GM18519 (cell line): Measurements from ENCODE around the gene HTR3E.
"Not testable (repeated sequence)": the region's sequence is repeated elsewhere in the genome, so short reads cannot be mapped to it uniquely, and the experiment has no call there.

ENCODE experiments used
- ATAC-seq: cut with Tn5 transposase; IDR thresholded peaks from one replicate; pipeline ENCODE4 v1.9.1; 2021; ENCODE audit warnings: mild to moderate bottlenecking, moderate library complexity; ENCODE audit not compliant: unreplicated experiment, low FRiP score

The HTR3E gene

GRCh38 chr3:184149770-184150169 lies 52.9 kb downstream of the HTR3E start:
- ATAC-seq, result not testable (repeated sequence)

GRCh38 chr3:184154885-184155643 lies 58.2 kb downstream of the HTR3E start, which contains the start of gene DVL3:
Gene DVL3, plus strand, starts transcription at chr3:184155377. Its CDS starts 259 bp downstream, at chr3:184155636.
- ATAC-seq, result peak; percentile 64

GRCh38 chr3:184155644-184156521 lies 59.0 kb downstream of the HTR3E start:
- peak; percentile 9 for ATAC-seq

GRCh38 chr3:184156522-184156955 lies 59.7 kb downstream of the HTR3E start:
- ATAC-seq, result no peak
